Naive B cell (primary cell): ENCODE results near the gene PRPSAP1. TPM values are rescaled to one million over a fixed set of nuclear protein-coding genes. Genes with fewer than 3 reads are reported as not detected.

Source experiments
- ATAC-seq, 2 donors: fragments of 150-1000 bp; cut with Tn5 transposase; 2 replicates each; pipeline ENCODE4 v1.10.0; 2021; ENCODE audit warnings: low read depth in 2 of 2, mild to moderate bottlenecking in 2 of 2, moderate library complexity in 2 of 2
- DNase-seq: peaks from one replicate; pipeline ENCODE4 v3.0.0; 2022
- H3K27ac Mint-ChIP-seq, 6 donors: one replicate each; pipeline ENCODE4 v1.8.0; 2020 to 2022; ENCODE audit warnings: mild to moderate bottlenecking in 6 of 6, mixed read lengths in 6 of 6, moderate library complexity in 5 of 6, inconsistent platforms in 2 of 6
- H3K27me3 Mint-ChIP-seq, 3 donors: one replicate each; pipeline ENCODE4 v1.8.0; 2021 to 2022; ENCODE audit warnings: mixed read lengths in 3 of 3, mild to moderate bottlenecking in 1 of 3
- H3K36me3 Mint-ChIP-seq, 2 donors: one replicate each; pipeline ENCODE4 v1.8.0; 2020 to 2022; ENCODE audit warnings: mixed read lengths in 2 of 2, inconsistent platforms in 1 of 2, mild to moderate bottlenecking in 1 of 2
- H3K4me1 Mint-ChIP-seq, 3 donors: one replicate each; pipeline ENCODE4 v1.8.0; 2020 to 2022; ENCODE audit warnings: mixed read lengths in 3 of 3, inconsistent platforms in 1 of 3, mild to moderate bottlenecking in 1 of 3, moderate library complexity in 1 of 3
- H3K4me3 Mint-ChIP-seq, 8 donors: one replicate each; pipeline ENCODE4 v1.8.0; 2020 to 2022; ENCODE audit warnings: mild to moderate bottlenecking in 8 of 8, mixed read lengths in 8 of 8, moderate library complexity in 8 of 8, inconsistent platforms in 2 of 8
- H3K9me3 Mint-ChIP-seq, 7 donors: one replicate each; pipeline ENCODE4 v1.8.0; 2020 to 2022; ENCODE audit warnings: mixed read lengths in 7 of 7, mild to moderate bottlenecking in 5 of 7, inconsistent platforms in 2 of 7, moderate library complexity in 1 of 7
- polyA plus RNA-seq, 6 donors: library from polyadenylated mRNA; unstranded; fragments of 300-500 nt; fragmentation: Illumina TruSeq; gene quantifications; one replicate each; pipeline ENCODE4 v1.2.3, GENCODE V29; 2021; ENCODE audit warnings: low read depth in 6 of 6

PRPSAP1 gene
- polyA plus RNA-seq, 6 donors from 2014 or later: 46.0 to 81.3 (median 54.4) TPM

GRCh38 chr17:76379646-76380376, 26.1 kb upstream of the PRPSAP1 start:
- Mint-ChIP-seq H3K4me3 (peak overlapping the region in 3 of 8 donors; percentile 5 to 81 (median 44)), H3K27ac (no peak overlapping the region), H3K4me1 (peaks cover 6 to 7% (median 7%) of the 10 kb centered on the region in 3 donors)

GRCh38 chr17:76379275-76379641, 25.5 kb upstream of the PRPSAP1 start:
- peaks cover 7 to 45% (median 9%) of the 10 kb centered on the region in 3 donors for H3K27me3 Mint-ChIP-seq
- H3K36me3 Mint-ChIP-seq: no peaks in the 10 kb centered on the region
- H3K4me3 Mint-ChIP-seq: peak overlapping the region in 2 of 8 donors; percentile 5 to 44
- H3K9me3 Mint-ChIP-seq: no peaks in the 10 kb centered on the region
- DNase-seq (no peak), ATAC-seq (no peak)
- peaks cover 6 to 7% (median 7%) of the 10 kb centered on the region in 3 donors for H3K4me1 Mint-ChIP-seq
- H3K27ac Mint-ChIP-seq: no peak overlapping the region

More at GRCh38 chr17:76379646-76380376, 26.1 kb upstream of the PRPSAP1 start:
- DNase-seq (no peak), ATAC-seq (no peak)
- Mint-ChIP-seq H3K36me3 (no peaks in the 10 kb centered on the region), H3K9me3 (no peaks in the 10 kb centered on the region), H3K27me3 (peaks cover 7 to 45% (median 9%) of the 10 kb centered on the region in 3 donors)

- no peaks in the 10 kb centered on the region for H3K36me3 Mint-ChIP-seq
- no peak overlapping the region for H3K27ac Mint-ChIP-seq
- ATAC-seq: no peak
- no peak overlapping the region for H3K4me3 Mint-ChIP-seq
- H3K27me3 Mint-ChIP-seq: peaks cover 3 to 43% (median 9%) of the 10 kb centered on the region in 3 donors
- H3K4me1 Mint-ChIP-seq: peaks cover 4 to 5% (median 5%) of the 10 kb centered on the region in 3 donors
- H3K9me3 Mint-ChIP-seq: no peaks in the 10 kb centered on the region
- no peak for DNase-seq
Observed at GRCh38 chr17:76378548-76379274, 25.0 kb upstream of the PRPSAP1 start.

- peaks cover 0 to 3% (median 0%) of the 10 kb centered on the region in 3 donors for H3K4me1 Mint-ChIP-seq
- no peaks in the 10 kb centered on the region for H3K9me3 Mint-ChIP-seq
- H3K4me3 Mint-ChIP-seq: no peak overlapping the region
- DNase-seq (no peak), ATAC-seq (no peak)
- H3K27ac Mint-ChIP-seq: no peak overlapping the region
- peaks cover 0 to 26% (median 13%) of the 10 kb centered on the region in 3 donors for H3K27me3 Mint-ChIP-seq
- H3K36me3 Mint-ChIP-seq: no peaks in the 10 kb centered on the region
Observed at GRCh38 chr17:76376318-76377133, 22.8 kb upstream of the PRPSAP1 start.

- H3K36me3 Mint-ChIP-seq: no peaks in the 10 kb centered on the region
- peaks cover 0 to 7% (median 6%) of the 10 kb centered on the region in 3 donors for H3K27me3 Mint-ChIP-seq
- ATAC-seq (no peak), DNase-seq (no peak)
- peaks cover 0 to 3% (median 0%) of the 10 kb centered on the region in 3 donors for H3K4me1 Mint-ChIP-seq
- H3K4me3 Mint-ChIP-seq: no peak overlapping the region
- no peak overlapping the region for H3K27ac Mint-ChIP-seq
- H3K9me3 Mint-ChIP-seq: no peaks in the 10 kb centered on the region
Observed at GRCh38 chr17:76371656-76372628, 18.2 kb upstream of the PRPSAP1 start.

GRCh38 chr17:76370261-76370993, 16.7 kb upstream of the PRPSAP1 start:
- ATAC-seq (no peak), DNase-seq (no peak)
- Mint-ChIP-seq H3K36me3 (no peaks in the 10 kb centered on the region), H3K27me3 (peaks cover 0 to 7% (median 0%) of the 10 kb centered on the region in 3 donors), H3K27ac (no peak overlapping the region), H3K4me3 (no peak overlapping the region), H3K4me1 (peaks cover 0 to 3% (median 0%) of the 10 kb centered on the region in 3 donors), H3K9me3 (no peaks in the 10 kb centered on the region)

GRCh38 chr17:76369804-76370203, 16.1 kb upstream of the PRPSAP1 start:
- Mint-ChIP-seq H3K27me3 (peaks cover 0 to 7% (median 6%) of the 10 kb centered on the region in 3 donors), H3K4me3 (peak overlapping the region in 1 of 8 donors; percentile 29), H3K9me3 (no peaks in the 10 kb centered on the region), H3K36me3 (no peaks in the 10 kb centered on the region), H3K4me1 (peaks cover 0 to 3% (median 0%) of the 10 kb centered on the region in 3 donors), H3K27ac (no peak overlapping the region)
- ATAC-seq (no peak), DNase-seq (no peak)

GRCh38 chr17:76369379-76369778, 15.7 kb upstream of the PRPSAP1 start:
- peaks cover 0 to 3% (median 0%) of the 10 kb centered on the region in 3 donors for H3K4me1 Mint-ChIP-seq

GRCh38 chr17:76368545-76368944, 14.8 kb upstream of the PRPSAP1 start:
- H3K4me1 Mint-ChIP-seq: no peaks in the 10 kb centered on the region
- DNase-seq (no peak), ATAC-seq (no peak)
- peaks cover 0 to 8% (median 7%) of the 10 kb centered on the region in 3 donors for H3K27me3 Mint-ChIP-seq
- no peaks in the 10 kb centered on the region for H3K9me3 Mint-ChIP-seq
- H3K4me3 Mint-ChIP-seq: peak overlapping the region in 1 of 8 donors; percentile 9
- H3K27ac Mint-ChIP-seq: no peak overlapping the region
- no peaks in the 10 kb centered on the region for H3K36me3 Mint-ChIP-seq

More at GRCh38 chr17:76369379-76369778, 15.7 kb upstream of the PRPSAP1 start:
- no peaks in the 10 kb centered on the region for H3K36me3 Mint-ChIP-seq
- no peaks in the 10 kb centered on the region for H3K9me3 Mint-ChIP-seq
- no peak overlapping the region for H3K4me3 Mint-ChIP-seq
- no peak for DNase-seq
- no peak for ATAC-seq
- peaks cover 0 to 8% (median 7%) of the 10 kb centered on the region in 3 donors for H3K27me3 Mint-ChIP-seq
- H3K27ac Mint-ChIP-seq: no peak overlapping the region

- H3K27ac Mint-ChIP-seq: no peak overlapping the region
- ATAC-seq (no peak), DNase-seq (no peak)
- no peaks in the 10 kb centered on the region for H3K9me3 Mint-ChIP-seq
- H3K36me3 Mint-ChIP-seq: no peaks in the 10 kb centered on the region
- peaks cover 0 to 8% (median 7%) of the 10 kb centered on the region in 3 donors for H3K27me3 Mint-ChIP-seq
- no peaks in the 10 kb centered on the region for H3K4me1 Mint-ChIP-seq
- no peak overlapping the region for H3K4me3 Mint-ChIP-seq
Observed at GRCh38 chr17:76367642-76368041, 13.9 kb upstream of the PRPSAP1 start.

- Mint-ChIP-seq H3K4me3 (peak overlapping the region in 1 of 8 donors; percentile 51), H3K27ac (no peak overlapping the region), H3K9me3 (no peaks in the 10 kb centered on the region), H3K4me1 (no peaks in the 10 kb centered on the region), H3K36me3 (no peaks in the 10 kb centered on the region), H3K27me3 (peaks cover 0 to 12% (median 3%) of the 10 kb centered on the region in 3 donors)
- ATAC-seq: no peak
- DNase-seq: no peak
Observed at GRCh38 chr17:76366247-76366646, 12.5 kb upstream of the PRPSAP1 start.
